Erythroblast (primary cell): ENCODE measurements around the gene PLA2G12B.

Experiments
- GATA1 ChIP-seq: IDR thresholded peaks from 2 replicates; pipeline ENCODE4 v1.6.1; 2011; ENCODE audit warnings: low read depth, mild to moderate bottlenecking, control low read depth, low read length, moderate library complexity
- POLR2A ChIP-seq: IDR thresholded peaks from 2 replicates; pipeline ENCODE4 v1.6.1; 2011; ENCODE audit warnings: mild to moderate bottlenecking, low read length

DNA sequence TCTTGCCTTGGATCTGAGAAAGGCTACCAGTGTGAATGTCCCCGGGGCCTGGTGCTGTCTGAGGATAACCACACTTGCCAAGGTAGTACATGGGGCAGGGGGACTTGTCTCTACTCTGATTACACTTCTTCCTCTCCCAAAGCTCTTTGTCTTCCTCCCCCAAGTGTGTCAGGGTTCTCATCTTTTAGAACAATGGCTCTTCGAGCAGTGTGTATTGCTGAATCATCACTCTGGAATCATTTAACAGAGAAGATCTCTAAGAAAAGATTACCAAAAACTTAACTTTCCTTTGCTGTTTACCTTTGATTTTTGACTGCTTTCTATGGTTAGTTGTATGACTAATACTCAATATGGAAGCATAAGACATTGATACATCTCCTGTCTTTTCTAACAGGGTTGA lies 42.8 kb downstream of the PLA2G12B start:
- TF ChIP-seq POLR2A (no peak), GATA1 (no peak)
